ENCODE measurements around the gene RRAD.
A peak's percentile ranks its signal among the peaks of the same experiment; 100 is the strongest.

Gene RRAD

DNA sequence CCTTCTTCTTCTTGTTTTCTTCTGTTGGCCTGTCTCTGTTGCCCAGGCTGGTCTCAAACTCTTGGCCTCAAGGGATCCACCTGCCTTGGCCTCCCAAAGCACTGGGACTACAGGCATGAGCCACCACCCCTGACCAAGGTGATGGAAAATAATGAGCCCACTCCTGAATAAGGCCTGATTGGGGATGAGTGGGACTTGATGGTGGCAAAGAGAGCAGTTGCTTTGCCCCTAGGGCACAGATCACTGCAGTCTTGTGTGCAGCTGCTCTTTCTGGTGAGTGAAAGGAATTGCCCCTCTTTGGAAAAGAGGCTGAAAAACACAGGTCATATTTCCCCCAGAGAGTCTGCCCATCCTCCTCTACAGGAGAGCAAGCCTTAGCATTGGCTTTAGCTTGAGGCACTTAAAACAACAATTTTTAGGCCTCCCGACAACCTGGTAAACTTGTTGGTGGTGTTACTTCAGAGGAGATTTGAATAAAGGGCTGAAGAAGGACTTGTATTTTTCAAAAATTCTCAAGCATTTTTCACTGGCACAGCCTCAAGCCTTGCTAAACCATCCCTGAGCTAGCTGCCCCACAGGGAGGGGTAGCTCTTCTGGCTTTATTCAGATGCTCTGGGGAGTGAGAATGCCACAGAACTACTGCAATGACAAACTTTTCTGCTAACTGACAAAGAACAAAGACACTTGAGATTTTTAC lies 51.1 kb downstream of the RRAD start:
- no peak for DNase-seq

DNA sequence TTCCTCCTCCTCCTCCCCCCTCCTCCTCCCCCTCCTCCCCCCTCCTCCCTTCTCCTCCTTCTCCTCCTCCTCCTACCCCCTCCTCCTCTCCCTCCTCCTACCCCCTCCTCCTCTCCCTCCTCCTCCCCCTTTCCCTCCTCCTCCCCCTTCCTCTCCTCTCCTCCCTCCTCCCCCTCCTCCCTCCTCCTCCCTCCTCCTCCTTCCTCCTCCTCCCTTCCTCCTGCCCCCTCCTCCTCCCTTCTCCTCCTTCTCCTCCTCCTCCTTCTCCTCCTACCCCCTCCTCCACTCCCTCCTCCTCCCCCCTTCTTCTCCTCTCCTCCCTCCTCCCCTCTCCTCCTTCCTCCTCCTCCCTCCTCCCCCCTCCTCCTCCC lies 51.7 kb downstream of the RRAD start:
- no peak for DNase-seq

DNA sequence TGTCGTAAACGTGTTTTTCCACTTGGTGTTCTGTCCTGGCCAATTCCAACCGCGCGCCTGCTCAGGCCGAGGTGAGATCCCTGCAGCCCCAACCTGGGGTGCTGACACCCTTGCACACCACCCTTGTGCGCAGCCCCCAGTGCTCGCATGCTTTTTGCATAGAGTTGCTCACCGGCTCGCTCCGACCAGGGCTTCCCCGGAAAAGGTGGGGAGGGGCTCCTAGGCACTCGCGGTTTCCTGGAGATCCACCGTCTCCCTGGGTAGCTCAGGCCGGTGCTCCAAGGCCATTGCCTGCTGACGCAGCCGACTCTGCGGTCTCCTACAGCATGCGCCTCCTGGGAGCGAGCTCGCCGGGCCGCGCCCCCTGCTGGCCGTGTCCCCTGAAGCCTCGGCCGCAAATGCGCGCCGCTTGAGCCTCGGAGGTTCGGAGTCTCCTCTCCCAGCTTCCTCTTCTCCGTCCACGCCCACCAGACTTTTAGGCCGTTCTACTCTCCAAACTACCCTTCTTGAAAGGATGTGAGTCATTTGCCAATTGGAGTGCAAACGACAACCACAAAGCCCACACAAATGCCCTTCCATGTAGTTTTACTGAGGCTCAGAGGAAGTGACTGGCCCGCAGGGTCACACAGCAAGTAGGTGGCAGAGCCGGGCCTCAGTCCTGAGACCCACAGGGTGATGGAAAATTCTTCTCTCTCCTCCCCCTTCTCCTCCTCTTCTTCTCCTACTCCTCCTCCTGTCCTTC lies 52.2 kb downstream of the RRAD start:
- DNase-seq, result peak; percentile 32 to 87

DNA sequence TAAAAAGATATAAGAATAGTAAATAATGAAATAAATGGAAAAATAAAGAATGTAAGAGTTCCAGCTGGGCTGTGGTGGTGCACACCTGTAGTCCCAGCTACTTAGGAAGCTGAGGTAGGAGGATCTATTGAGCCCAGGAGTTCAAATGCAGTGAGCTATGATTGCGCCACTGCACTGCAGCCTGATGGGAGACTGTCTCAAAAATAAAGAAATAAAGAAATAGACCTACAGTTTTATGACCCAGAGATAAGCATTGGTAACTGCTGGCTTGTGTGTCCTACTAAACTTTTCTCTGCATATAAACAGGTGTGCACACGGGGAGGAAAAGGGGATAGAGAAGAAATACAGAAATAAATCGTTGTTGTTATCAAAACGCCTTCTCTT lies 52.8 kb downstream of the RRAD start:
- no peak for DNase-seq

DNA sequence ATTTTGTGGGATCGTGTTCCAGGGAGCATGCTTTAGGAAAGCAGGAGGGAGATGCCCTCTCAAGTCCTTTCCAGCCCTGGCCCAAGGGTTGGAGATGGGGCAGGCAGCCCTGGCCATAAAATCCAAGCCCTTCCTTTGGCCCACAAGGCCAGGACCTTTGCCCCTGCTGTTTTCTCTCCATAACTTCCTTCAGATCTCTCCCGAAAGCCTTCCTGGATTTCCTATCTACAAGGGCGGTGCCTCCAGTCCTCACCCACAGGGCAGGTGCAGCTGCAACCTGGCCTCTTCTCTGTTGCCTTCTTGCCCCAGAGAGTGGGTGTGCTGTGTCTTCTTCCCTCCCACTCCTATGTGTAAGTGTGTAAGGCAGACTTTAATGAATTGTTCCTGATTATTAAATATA lies 53.5 kb downstream of the RRAD start:
- no peak for DNase-seq
